ENCODE data around the gene PLAGL2.

DNA sequence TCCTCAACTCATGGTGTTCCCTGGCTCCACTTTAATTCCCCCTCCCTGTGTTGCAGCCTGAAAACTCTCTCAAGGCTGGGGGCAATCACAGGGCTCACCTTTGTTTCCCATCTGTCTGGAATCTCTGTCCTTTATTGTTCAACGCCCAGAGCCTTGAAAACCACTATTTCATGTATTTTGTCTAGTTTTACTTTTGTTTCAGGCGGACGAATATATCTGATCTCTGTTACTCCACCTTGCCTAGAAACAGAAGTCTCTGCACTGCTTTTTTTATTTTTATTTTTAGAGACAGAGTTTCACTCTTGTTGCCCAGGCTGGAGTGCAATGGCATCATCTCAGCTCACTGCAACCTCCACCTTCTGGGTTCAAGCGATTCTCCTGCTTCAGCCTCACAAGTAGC, 27.6 kb downstream of the PLAGL2 start:
- TF ChIP-seq SPI1 (IDR thresholded peaks at IDR 0.05; ENCODE audit: low read depth, low read length) (no peak), POLR2AphosphoS5 (IDR thresholded peaks at IDR 0.05; ENCODE audit: low read depth, low read length) (no peak)
